ENCODE measurements around the gene RALGAPA2. TPM values are rescaled to one million over a fixed set of nuclear protein-coding genes. Genes with fewer than 3 reads are reported as not detected.
A peak's percentile ranks its signal among the peaks of the same experiment; 100 is the strongest.

The RALGAPA2 gene
- total and polyA plus RNA-seq, 8 donors = 9.6 to 41.7 (median 24.5) TPM

DNA sequence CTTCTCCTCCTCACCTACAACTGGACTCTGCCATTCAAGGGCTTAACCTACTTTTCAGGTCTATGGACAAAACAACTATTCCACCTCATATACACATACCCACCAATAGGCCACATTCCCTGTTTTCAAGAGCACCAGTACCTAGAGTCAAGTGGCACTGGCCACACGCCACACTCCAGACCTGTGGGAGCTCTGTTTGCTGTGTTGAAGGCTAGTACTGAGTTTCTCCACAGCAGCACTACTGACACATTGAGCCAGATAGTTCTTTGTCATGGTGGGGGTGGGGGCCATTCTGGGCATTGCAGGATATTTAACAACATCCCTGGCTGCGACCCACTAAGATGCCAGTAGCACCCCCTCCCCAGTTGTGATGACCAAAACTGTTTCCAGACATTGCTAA is 84.1 kb downstream of the RALGAPA2 start:
- Histone ChIP-seq H3K27me3 (no peaks in the 10 kb centered on the region), H3K36me3 (peaks cover 0 to 29% (median 4%) of the 10 kb centered on the region in 3 donors), H3K4me1 (no peaks in the 10 kb centered on the region), H3K9me3 (no peaks in the 10 kb centered on the region), H3K4me3 (no peak overlapping the region), H3K27ac (no peak overlapping the region)
- 92 to 98% methylated on average over 2 of the region's 2 CpGs for WGBS, 2 donors
- TF ChIP-seq, protein P1, sequence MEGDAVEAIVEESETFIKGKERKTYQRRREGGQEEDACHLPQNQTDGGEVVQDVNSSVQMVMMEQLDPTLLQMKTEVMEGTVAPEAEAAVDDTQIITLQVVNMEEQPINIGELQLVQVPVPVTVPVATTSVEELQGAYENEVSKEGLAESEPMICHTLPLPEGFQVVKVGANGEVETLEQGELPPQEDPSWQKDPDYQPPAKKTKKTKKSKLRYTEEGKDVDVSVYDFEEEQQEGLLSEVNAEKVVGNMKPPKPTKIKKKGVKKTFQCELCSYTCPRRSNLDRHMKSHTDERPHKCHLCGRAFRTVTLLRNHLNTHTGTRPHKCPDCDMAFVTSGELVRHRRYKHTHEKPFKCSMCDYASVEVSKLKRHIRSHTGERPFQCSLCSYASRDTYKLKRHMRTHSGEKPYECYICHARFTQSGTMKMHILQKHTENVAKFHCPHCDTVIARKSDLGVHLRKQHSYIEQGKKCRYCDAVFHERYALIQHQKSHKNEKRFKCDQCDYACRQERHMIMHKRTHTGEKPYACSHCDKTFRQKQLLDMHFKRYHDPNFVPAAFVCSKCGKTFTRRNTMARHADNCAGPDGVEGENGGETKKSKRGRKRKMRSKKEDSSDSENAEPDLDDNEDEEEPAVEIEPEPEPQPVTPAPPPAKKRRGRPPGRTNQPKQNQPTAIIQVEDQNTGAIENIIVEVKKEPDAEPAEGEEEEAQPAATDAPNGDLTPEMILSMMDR (IDR thresholded peaks at IDR 0.05) = no peak
- FAIRE-seq (no peak), ATAC-seq (no peak), DNase-seq (no peak)
- intact Hi-C loops (cut with DNase I) = no loop called here

DNA sequence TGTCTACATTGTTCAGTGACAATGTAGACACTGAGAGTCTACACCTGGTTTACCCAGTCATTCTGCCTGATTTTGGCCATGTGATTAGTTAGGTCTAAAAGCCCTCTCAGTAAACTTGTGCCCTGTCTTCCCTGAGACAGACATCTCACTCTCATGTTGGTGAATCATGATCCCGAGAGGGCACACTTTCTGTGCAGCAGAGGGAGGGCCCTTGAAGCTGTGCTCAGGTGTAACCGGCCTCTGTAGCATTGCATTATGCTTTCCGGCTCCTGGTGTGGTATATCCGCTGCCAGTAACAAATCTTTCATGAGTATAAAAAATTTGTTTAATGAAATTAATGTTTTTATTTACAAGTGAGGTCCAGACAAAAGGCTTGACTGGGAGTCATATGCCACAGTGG is 85.0 kb downstream of the RALGAPA2 start:
- ATAC-seq = no peak

DNA sequence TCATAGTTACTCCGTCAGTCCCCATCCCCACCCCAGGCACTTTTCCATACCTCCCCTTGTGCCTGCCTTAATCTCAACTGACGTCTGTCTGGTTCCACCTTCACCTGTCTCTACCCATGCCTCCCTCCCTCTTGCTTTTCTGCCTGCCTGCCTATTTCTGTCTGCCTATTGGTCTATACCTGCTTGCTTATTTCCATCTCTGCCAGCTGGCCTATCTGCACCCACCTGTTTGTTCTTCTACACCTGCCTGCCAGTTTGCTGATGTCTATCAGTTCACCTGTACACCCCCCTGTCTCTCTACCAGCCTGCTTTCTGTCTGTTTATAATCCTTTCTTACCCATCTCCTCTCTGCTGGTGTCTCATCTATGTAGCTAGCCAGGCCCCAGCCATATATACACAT is 87.5 kb downstream of the RALGAPA2 start:
- 61% methylated on average over 2 of the region's 2 CpGs for WGBS, 2 donors
- no peaks in the 10 kb centered on the region for H3K27me3 ChIP-seq
- no peak overlapping the region for H3K27ac ChIP-seq
- no peak overlapping the region for H3K4me3 ChIP-seq
- TF ChIP-seq, protein P1 (IDR thresholded peaks at IDR 0.05) = no peak
- FAIRE-seq = no peak
- no peak for DNase-seq
- no peaks in the 10 kb centered on the region for H3K4me1 ChIP-seq
- H3K36me3 ChIP-seq = peaks cover 0 to 20% (median 4%) of the 10 kb centered on the region in 3 donors
- intact Hi-C loops (cut with DNase I) = no loop called here
- H3K9me3 ChIP-seq = no peaks in the 10 kb centered on the region
- peak in 3 of 4 donors; percentile 45 to 54 (median 46) for ATAC-seq

More for the DNA sequence above, 85.0 kb downstream of the RALGAPA2 start:
- H3K4me1 ChIP-seq = no peaks in the 10 kb centered on the region
- intact Hi-C loops (cut with DNase I) = no loop called here
- H3K4me3 ChIP-seq = no peak overlapping the region
- WGBS, 2 donors = 94 to 100% methylated on average over 4 of the region's 4 CpGs
- TF ChIP-seq, protein P1 (IDR thresholded peaks at IDR 0.05) = no peak
- FAIRE-seq (no peak), DNase-seq (no peak)
- H3K27ac ChIP-seq = no peak overlapping the region
- no peaks in the 10 kb centered on the region for H3K27me3 ChIP-seq
- H3K9me3 ChIP-seq = no peaks in the 10 kb centered on the region
- H3K36me3 ChIP-seq = peaks cover 0 to 29% (median 4%) of the 10 kb centered on the region in 3 donors

DNA sequence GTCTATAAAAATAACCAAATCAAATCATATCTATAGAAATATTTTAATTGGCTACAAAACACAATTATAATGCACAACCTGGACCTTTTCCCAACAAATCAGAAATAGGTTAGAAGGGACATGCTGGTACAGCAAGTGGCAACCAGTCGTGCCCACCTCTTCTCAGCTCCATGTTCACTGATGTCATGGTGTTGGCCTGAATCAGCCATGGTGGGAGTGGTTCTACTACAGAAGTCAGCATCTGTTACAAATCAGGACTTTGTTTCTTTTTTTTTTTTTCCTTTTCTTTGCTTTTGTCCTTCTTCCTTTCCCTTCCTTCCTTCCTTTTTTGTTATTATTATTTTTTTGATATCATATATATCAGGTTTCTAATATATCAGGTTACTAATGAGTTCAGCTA is 91.2 kb downstream of the RALGAPA2 start:
- 97 to 98% methylated on average over 1 of the region's 1 CpG for WGBS, 2 donors
- DNase-seq = no peak
- Histone ChIP-seq H3K4me3 (no peak overlapping the region), H3K4me1 (no peaks in the 10 kb centered on the region), H3K27ac (no peak overlapping the region), H3K36me3 (peaks cover 0 to 20% (median 8%) of the 10 kb centered on the region in 3 donors), H3K9me3 (no peaks in the 10 kb centered on the region), H3K27me3 (no peaks in the 10 kb centered on the region)
- ATAC-seq = no peak
- intact Hi-C loops (cut with DNase I) = no loop called here
- FAIRE-seq = no peak
- TF ChIP-seq, protein P1 (IDR thresholded peaks at IDR 0.05) = no peak

DNA sequence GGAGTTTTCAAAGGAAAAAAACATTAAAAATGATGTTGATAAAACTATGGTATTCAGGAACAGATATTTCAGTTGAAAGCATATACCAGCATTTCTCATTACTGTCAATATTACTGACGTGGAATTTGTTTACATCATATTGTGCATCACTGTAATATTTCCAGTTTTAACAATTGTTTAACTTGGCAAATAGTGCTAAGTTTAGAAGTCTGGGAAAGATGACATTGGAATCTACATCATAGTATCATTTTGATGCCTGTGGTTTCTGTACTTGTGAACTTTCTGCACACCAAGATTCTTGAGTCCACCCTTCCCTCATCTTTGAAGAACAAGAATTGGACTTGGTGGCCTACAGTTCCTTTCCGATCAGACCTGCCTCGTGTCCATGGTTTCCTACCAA is 98.1 kb downstream of the RALGAPA2 start:
- DNase-seq (no peak), FAIRE-seq (no peak), ATAC-seq (no peak)
- TF ChIP-seq, protein P1 (IDR thresholded peaks at IDR 0.05) = no peak
- WGBS, 2 donors = 87 to 89% methylated on average over 3 of the region's 3 CpGs
- no peaks in the 10 kb centered on the region for H3K4me1 ChIP-seq
- H3K36me3 ChIP-seq = peaks cover 0 to 29% (median 4%) of the 10 kb centered on the region in 3 donors
- H3K27me3 ChIP-seq = no peaks in the 10 kb centered on the region
- intact Hi-C loops (cut with DNase I) = no loop called here
- no peak overlapping the region for H3K27ac ChIP-seq
- H3K4me3 ChIP-seq = no peak overlapping the region
- H3K9me3 ChIP-seq = no peaks in the 10 kb centered on the region

Data from pancreas (tissue), 10 donors.